ENCODE results near the gene RRAD.
"Not testable (repeated sequence)": the region's sequence is repeated elsewhere in the genome, so short reads cannot be mapped to it uniquely, and the experiment has no call there.

Gene RRAD

GRCh38 chr16:66947302-66948065 lies 22.1 kb upstream of the RRAD start:
- DNase-seq, result peak; percentile 79
- Histone ChIP-seq H3K4me3 (ENCODE audit: low read depth, low read length) (peak overlapping the region; percentile 51), H3K36me3 (replicated peaks) (peaks cover 4% of the 10 kb centered on the region), H3K27ac (no peak overlapping the region), H3K27me3 (replicated peaks) (peaks cover 9% of the 10 kb centered on the region)
- TF ChIP-seq CTCF (IDR thresholded peaks at IDR 0.05; ENCODE audit: low read depth, low read length, missing control alignments), result peak; percentile 91
- in situ Hi-C loops (cut with HindIII; ENCODE audit: low pct_ligation_motif_present, low sequenced_read_pairs), result no loop called here

GRCh38 chr16:66946974-66947301 lies 21.6 kb upstream of the RRAD start:
- DNase-seq, result no peak
- H3K36me3 ChIP-seq (replicated peaks), result peaks cover 9% of the 10 kb centered on the region
- peaks cover 9% of the 10 kb centered on the region for H3K27me3 ChIP-seq (replicated peaks)
- no peak overlapping the region for H3K4me3 ChIP-seq (ENCODE audit: low read depth, low read length)
- no peak overlapping the region for H3K27ac ChIP-seq
- in situ Hi-C loops (cut with HindIII; ENCODE audit: low pct_ligation_motif_present, low sequenced_read_pairs), result no loop called here
- TF ChIP-seq CTCF (IDR thresholded peaks at IDR 0.05; ENCODE audit: low read depth, low read length, missing control alignments), result no peak

- in situ Hi-C loops (cut with HindIII; ENCODE audit: low pct_ligation_motif_present, low sequenced_read_pairs), result no loop called here
- TF ChIP-seq CTCF (IDR thresholded peaks at IDR 0.05; ENCODE audit: low read depth, low read length, missing control alignments), result no peak
- no peak overlapping the region for H3K27ac ChIP-seq
- no peak overlapping the region for H3K4me3 ChIP-seq (ENCODE audit: low read depth, low read length)
- H3K36me3 ChIP-seq (replicated peaks), result peaks cover 12% of the 10 kb centered on the region
- DNase-seq, result no peak
- H3K27me3 ChIP-seq (replicated peaks), result peaks cover 9% of the 10 kb centered on the region
Measured at GRCh38 chr16:66946541-66946940, 21.2 kb upstream of the RRAD start.

DNA sequence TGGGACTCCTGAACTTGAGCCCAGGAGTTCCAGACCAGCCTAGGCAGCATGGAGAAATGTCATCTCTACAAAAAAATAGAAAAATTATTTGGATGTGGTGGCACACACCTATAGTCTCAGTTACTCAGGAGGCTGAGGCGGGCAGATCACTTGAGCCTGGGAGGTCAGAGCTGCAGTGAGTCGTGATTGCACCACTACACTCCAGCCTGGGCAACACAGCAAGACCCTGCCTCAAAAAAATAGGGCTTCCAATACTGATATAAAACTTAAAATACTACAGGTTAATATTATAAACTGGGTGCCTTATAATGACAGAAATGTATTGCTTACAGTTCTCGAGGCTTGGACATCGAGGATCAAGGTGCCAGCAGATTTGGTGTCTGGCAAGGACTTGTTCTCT lies 20.6 kb upstream of the RRAD start:
- no peak overlapping the region for H3K4me3 ChIP-seq (ENCODE audit: low read depth, low read length)
- H3K27me3 ChIP-seq (replicated peaks), result peaks cover 9% of the 10 kb centered on the region
- in situ Hi-C loops (cut with HindIII; ENCODE audit: low pct_ligation_motif_present, low sequenced_read_pairs), result no loop called here
- no peak overlapping the region for H3K27ac ChIP-seq
- H3K36me3 ChIP-seq (replicated peaks), result peaks cover 18% of the 10 kb centered on the region
- no peak for TF ChIP-seq CTCF (IDR thresholded peaks at IDR 0.05; ENCODE audit: low read depth, low read length, missing control alignments)
- no peak for DNase-seq

DNA sequence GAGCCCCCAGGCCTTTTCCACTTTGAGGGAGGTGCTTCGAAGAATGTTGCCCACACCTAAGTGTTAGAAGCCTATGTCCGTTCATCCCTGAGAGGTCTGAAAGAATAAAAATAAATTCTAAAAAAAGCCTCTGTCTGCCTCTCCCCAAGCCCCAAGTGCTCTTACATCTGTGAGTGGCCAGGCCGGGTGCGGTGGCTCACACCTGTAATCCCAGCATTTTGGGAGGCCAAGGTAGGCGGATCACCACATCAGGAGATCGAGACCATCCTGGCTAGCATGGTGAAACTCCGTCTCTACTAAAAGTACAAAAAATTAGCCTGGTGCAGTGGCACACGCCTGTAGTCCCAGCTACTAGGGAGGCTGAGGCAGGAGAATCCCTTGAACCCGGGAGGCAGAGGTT lies 19.6 kb upstream of the RRAD start:
- H3K27me3 ChIP-seq (replicated peaks); in situ Hi-C loops (cut with HindIII; ENCODE audit: low pct_ligation_motif_present, low sequenced_read_pairs); H3K4me3 ChIP-seq (ENCODE audit: low read depth, low read length); H3K27ac ChIP-seq; DNase-seq: not testable (repeated sequence)
- H3K36me3 ChIP-seq (replicated peaks), result peaks cover 25% of the 10 kb centered on the region

DNA sequence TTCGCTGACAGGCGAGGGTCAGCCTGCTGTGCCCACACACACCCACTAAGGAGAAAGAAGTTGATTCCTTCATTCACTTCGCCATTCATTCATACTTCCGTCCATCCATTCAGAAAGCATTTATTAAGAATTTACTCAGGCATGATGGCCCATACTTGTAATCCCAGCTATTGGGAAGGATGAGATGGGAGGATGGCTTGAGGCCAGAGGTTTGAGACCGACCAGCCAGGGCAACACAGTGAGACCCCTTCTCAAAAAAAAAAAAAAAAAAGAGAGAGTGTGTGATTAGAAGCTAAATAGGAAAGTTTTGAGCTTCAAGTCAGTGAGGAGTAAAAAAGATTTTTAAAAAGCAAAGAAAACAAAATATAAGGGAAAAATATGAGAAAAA lies 18.7 kb upstream of the RRAD start:
- no peak for TF ChIP-seq CTCF (IDR thresholded peaks at IDR 0.05; ENCODE audit: low read depth, low read length, missing control alignments)
- no peak overlapping the region for H3K4me3 ChIP-seq (ENCODE audit: low read depth, low read length)
- peaks cover 25% of the 10 kb centered on the region for H3K36me3 ChIP-seq (replicated peaks)
- H3K27me3 ChIP-seq (replicated peaks), result peaks cover 7% of the 10 kb centered on the region
- H3K27ac ChIP-seq, result no peak overlapping the region
- in situ Hi-C loops (cut with HindIII; ENCODE audit: low pct_ligation_motif_present, low sequenced_read_pairs), result no loop called here
- no peak for DNase-seq
